HepG2 (cell line): ENCODE measurements around the gene ASPRV1. TPM values are rescaled to one million over a fixed set of nuclear protein-coding genes. Genes with fewer than 3 reads are reported as not detected.

ENCODE experiments used
- ATAC-seq: fragments of 200-7000 bp; cut with Tn5 transposase; 3 replicates; pipeline ENCODE4 v1.9.1; 2020; ENCODE audit warnings: mild to moderate bottlenecking, moderate library complexity
- BruUV-seq: library from RNA; stranded (reverse); fragments of 400-500 nt; replicated peaks from 2 replicates; lab custom pipeline; 2021; lab: Mats Ljungman, UMichigan
- CTCF ChIA-PET: fragments of 300-600 bp; formaldehyde crosslinking; extraction: SDS; loops from one replicate; lab custom pipeline; 2021; ENCODE audit warnings: low total read pairs, inconsistent platforms, low intra/inter-chr PET ratio; lab: Yijun Ruan, JAX
- POLR2A ChIA-PET: fragments of 350-600 bp; sonication (Branson Sonifier 250); formaldehyde crosslinking; loops from one replicate; lab custom pipeline; 2020; ENCODE audit warnings: antibody characterized with exemption, inconsistent platforms; lab: Yijun Ruan, JAX
- DNase-seq: peaks from one replicate; pipeline ENCODE4 v3.0.0-alpha.2; 2015; ENCODE audit warnings: low spot score
- FAIRE-seq: peaks from 3 replicates; lab custom pipeline; 2011; peaks lifted over from hg19 to GRCh38; lab: Jason Lieb, UNC
- H2AFZ ChIP-seq: one replicate; pipeline ENCODE4 v1.6.1; 2011; ENCODE audit warnings: low read length, inconsistent platforms
- H3K27ac ChIP-seq: fragments of 300-600 bp; 3 replicates; pipeline ENCODE4 v1.8.0; 2011; ENCODE audit warnings: mixed run types, mild to moderate bottlenecking, mixed read lengths, low read length, inconsistent platforms; ENCODE audit not compliant: insufficient read depth; ENCODE audit errors: extremely low read length
- H3K27me3 ChIP-seq, 2 experiments: fragments of 200-600 bp in 1 of 2; 2 replicates in 1 of 2; 3 replicates in 1 of 2; pipeline versions ENCODE4 v1.6.0 to v1.8.0; 2011; ENCODE audit warnings: low read length in 2 of 2, mild to moderate bottlenecking in 2 of 2, moderate library complexity in 2 of 2, inconsistent platforms in 1 of 2; ENCODE audit not compliant: insufficient read depth in 2 of 2, control insufficient read depth in 1 of 2
- H3K36me3 ChIP-seq, 2 experiments: fragments of 200-600 bp in 1 of 2; replicated peaks in 1 of 2; 2 replicates in 1 of 2; 3 replicates in 1 of 2; pipeline versions ENCODE4 v1.5.1 to v1.8.0; 2011; ENCODE audit warnings: low read length in 2 of 2, inconsistent platforms in 1 of 2; ENCODE audit not compliant: insufficient read depth in 2 of 2, control insufficient read depth in 1 of 2
- H3K4me1 ChIP-seq: 2 replicates; pipeline ENCODE4 v1.5.1; 2012; ENCODE audit warnings: low read length, inconsistent platforms; ENCODE audit not compliant: insufficient read depth
- H3K4me2 ChIP-seq: 2 replicates; pipeline ENCODE4 v1.6.0; 2011; ENCODE audit warnings: low read depth, low read length, inconsistent platforms
- H3K4me3 ChIP-seq, 3 experiments: fragments of 200-600 bp in 1 of 3; sonication (generic), shearing (Covaris generic) in 1 of 3; replicated peaks in 1 of 3; 2 replicates each; pipeline ENCODE4 v1.5.1; 2011 to 2016; ENCODE audit warnings: low read length in 3 of 3, inconsistent platforms in 2 of 3, low read depth in 2 of 3, mild to moderate bottlenecking in 2 of 3, control low read depth in 1 of 3, mixed read lengths in 1 of 3; ENCODE audit not compliant: insufficient read depth in 1 of 3
- H3K79me2 ChIP-seq: one replicate; pipeline ENCODE4 v1.6.1; 2011; ENCODE audit warnings: low read length, inconsistent platforms; ENCODE audit not compliant: insufficient read depth
- H3K9ac ChIP-seq: 2 replicates; pipeline ENCODE4 v1.6.0; 2011; ENCODE audit warnings: mild to moderate bottlenecking, low read depth, low read length, inconsistent platforms; ENCODE audit not compliant: insufficient read depth
- H3K9me3 ChIP-seq: 2 replicates; pipeline ENCODE4 v1.5.1; 2012; ENCODE audit warnings: mild to moderate bottlenecking, low read length
- H4K20me1 ChIP-seq: 2 replicates; pipeline ENCODE4 v1.6.0; 2011; ENCODE audit warnings: inconsistent platforms, mild to moderate bottlenecking, low read length, moderate library complexity; ENCODE audit not compliant: insufficient read depth
- ARHGAP35 ChIP-seq: sonication (generic); formaldehyde crosslinking; IDR thresholded peaks from 2 replicates; pipeline ENCODE4 v1.9.0; 2022; ENCODE audit warnings: mild to moderate bottlenecking, inconsistent platforms, moderate library complexity, missing genetic modification reagents, borderline replicate concordance
- BCL6 ChIP-seq: IDR thresholded peaks from 2 replicates; pipeline ENCODE4 v1.6.1; 2016; ENCODE audit warnings: missing genetic modification reagents, missing compliant biosample characterization
- CEBPG ChIP-seq: IDR thresholded peaks from 2 replicates; pipeline ENCODE4 v1.6.1; 2016
- DBP ChIP-seq: sonication (generic); formaldehyde crosslinking; IDR thresholded peaks from 2 replicates; pipeline ENCODE4 v1.4.0; 2020; ENCODE audit warnings: missing genetic modification reagents; ENCODE audit errors: not compliant biosample characterization
- ELF4 ChIP-seq: sonication (generic); formaldehyde crosslinking; IDR thresholded peaks from 2 replicates; pipeline ENCODE4 v1.5.0; 2020; ENCODE audit warnings: missing genetic modification reagents, mild to moderate bottlenecking, moderate library complexity, borderline replicate concordance
- GATAD2A ChIP-seq: IDR thresholded peaks from 2 replicates; pipeline ENCODE4 v1.6.1; 2016
- HDAC6 ChIP-seq: fragments of 200-600 bp; sonication (generic); IDR thresholded peaks from 2 replicates; pipeline ENCODE4 v1.7.0; 2017; ENCODE audit warnings: mild to moderate bottlenecking, antibody characterized with exemption, low read length, low read depth
- MED1 ChIP-seq: sonication (generic); formaldehyde crosslinking; IDR thresholded peaks from 2 replicates; pipeline ENCODE4 v1.4.0; 2020; ENCODE audit warnings: missing genetic modification reagents
- PAWR ChIP-seq: sonication (generic); formaldehyde crosslinking; IDR thresholded peaks from 2 replicates; pipeline ENCODE4 v1.4.0; 2020; ENCODE audit warnings: missing genetic modification reagents, mild to moderate bottlenecking, borderline replicate concordance
- RNF2 ChIP-seq: fragments of 450-650 bp; conservative IDR thresholded peaks from 2 replicates; pipeline ENCODE4 v1.6.1; 2016; ENCODE audit warnings: low read depth
- SALL2 ChIP-seq: sonication (generic); formaldehyde crosslinking; IDR thresholded peaks from 2 replicates; pipeline ENCODE4 v1.8.1; 2023; ENCODE audit warnings: mild to moderate bottlenecking, missing genetic modification reagents, inconsistent platforms
- SIX1 ChIP-seq: sonication (generic); formaldehyde crosslinking; IDR thresholded peaks from 2 replicates; pipeline ENCODE4 v1.4.0; 2020; ENCODE audit warnings: missing genetic modification reagents, borderline replicate concordance
- SMARCC2 ChIP-seq: fragments of 450-650 bp; IDR thresholded peaks from 2 replicates; pipeline ENCODE4 v1.6.1; 2017; ENCODE audit warnings: antibody characterized with exemption, mild to moderate bottlenecking
- SOX5 ChIP-seq: IDR thresholded peaks from 2 replicates; pipeline ENCODE4 v1.6.1; 2016; ENCODE audit warnings: borderline replicate concordance
- THAP11 ChIP-seq: IDR thresholded peaks from 2 replicates; pipeline ENCODE4 v1.6.1; 2016; ENCODE audit warnings: missing biosample characterization, missing genetic modification reagents
- ZGPAT ChIP-seq: IDR thresholded peaks from 2 replicates; pipeline ENCODE4 v1.6.1; 2016; ENCODE audit warnings: mild to moderate bottlenecking
- ZNF414 ChIP-seq: sonication (generic); formaldehyde crosslinking; IDR thresholded peaks from 2 replicates; pipeline ENCODE4 v1.5.0; 2020; ENCODE audit warnings: missing genetic modification reagents
- ZNF441 ChIP-seq: sonication (generic); formaldehyde crosslinking; IDR thresholded peaks from 2 replicates; pipeline ENCODE4 v1.7.0; 2021; ENCODE audit warnings: missing genetic modification reagents, borderline replicate concordance
- ZNF446 ChIP-seq: sonication (generic); formaldehyde crosslinking; IDR thresholded peaks from 2 replicates; pipeline ENCODE4 v1.5.0; 2020; ENCODE audit warnings: mild to moderate bottlenecking, missing genetic modification reagents
- ZNF501 ChIP-seq: sonication (generic); formaldehyde crosslinking; IDR thresholded peaks from 2 replicates; pipeline ENCODE4 v1.5.1; 2020; ENCODE audit warnings: mild to moderate bottlenecking, moderate library complexity, missing genetic modification reagents
- ZNF570 ChIP-seq: sonication (generic); formaldehyde crosslinking; IDR thresholded peaks from 2 replicates; pipeline ENCODE4 v1.4.0; 2020; ENCODE audit warnings: mild to moderate bottlenecking, missing genetic modification reagents, borderline replicate concordance
- ZNF615 ChIP-seq: sonication (generic); formaldehyde crosslinking; IDR thresholded peaks from 2 replicates; pipeline ENCODE4 v1.5.0; 2020; ENCODE audit warnings: mild to moderate bottlenecking, missing genetic modification reagents, borderline replicate concordance
- ZNF709 ChIP-seq: sonication (generic); formaldehyde crosslinking; IDR thresholded peaks from 2 replicates; pipeline ENCODE4 v1.5.0; 2020; ENCODE audit warnings: mild to moderate bottlenecking, missing genetic modification reagents
- ZNF878 ChIP-seq: sonication (generic); formaldehyde crosslinking; IDR thresholded peaks from 2 replicates; pipeline ENCODE4 v1.8.1; 2023; ENCODE audit warnings: mild to moderate bottlenecking, missing genetic modification reagents, moderate library complexity
- WGBS: methylation state at CpG from one replicate; pipeline ENCODE4 v1.1.6; 2017; ENCODE audit warnings: low lambda C conversion rate; 5-methylcytosine and 5-hydroxymethylcytosine counted together
- in situ Hi-C: cut with HindIII; loops from 2 replicates; pipeline ENCODE4 v1.10.0; 2017; ENCODE audit warnings: low pct_unique_long_range_greater_than_20kb; ENCODE audit not compliant: extremely low pct_ligation_motif_present
- intact Hi-C: fragments of 100-400 bp; cut with micrococcal nuclease; formaldehyde crosslinking; loops from one replicate; pipeline ENCODE4 v1.10.0; 2022; ENCODE audit not compliant: unreplicated experiment
- polyA plus RNA-seq, 8 experiments: library from polyadenylated mRNA; depleted of rRNA in 3 of 8; stranded (reverse) in 7 of 8; unstranded in 1 of 8; fragments of >200 nt; fragmentation: Illumina TruSeq in 4 of 8; extraction: Trizol in 4 of 8; gene quantifications; 2 replicates each; pipeline versions ENCODE4 v1.2.1 to v1.2.3, GENCODE V29; 2011 to 2016; ENCODE audit warnings: low read depth in 4 of 8, missing spikeins in 1 of 8, mixed read lengths in 1 of 8; ENCODE audit not compliant: insufficient read depth in 1 of 8
- total RNA-seq, 5 experiments: library from RNA; depleted of rRNA; stranded (reverse); fragments of >200 nt; fragmentation: Illumina TruSeq; extraction: Trizol; gene quantifications; 2 replicates each; pipeline ENCODE4 v1.2.3, GENCODE V29; 2016; ENCODE audit warnings: low read depth in 1 of 5

Gene ASPRV1
- total and polyA plus RNA-seq, 2 of the 13 experiments (the other 11 are each of a cell fraction or from before 2014, with no cell fraction given), result 0.40 to 0.48 TPM

GRCh38 chr2:69933839-69934613 is 27.4 kb downstream of the ASPRV1 start:
- peak overlapping the region; percentile 55 for H3K27ac ChIP-seq
- intact Hi-C loops (no loop called here), in situ Hi-C loops (no loop called here)
- H2AFZ ChIP-seq, result no peak overlapping the region
- H3K27me3 ChIP-seq, result no peaks in the 10 kb centered on the region
- H3K4me2 ChIP-seq, result peak overlapping the region; percentile 57
- WGBS, result 24% methylated on average over 4 of the region's 4 CpGs
- ChIA-PET POLR2A (interaction anchor here (0.7 to 7.5 kb wide), 9 partner anchors 11 to 360 kb away, joined by 3 to 104 read pairs (median 4); partner anchors contain the start of genes C2orf42, MXD1 and SNRPG), CTCF (no interaction called here)
- H3K4me3 ChIP-seq, result peak overlapping the region in 1 of 3 experiments; percentile 13; a peak in 1 of 6 replicates
- no peaks in the 10 kb centered on the region for H3K9me3 ChIP-seq
- FAIRE-seq (peak; percentile 88), ATAC-seq (peak; percentile 90), DNase-seq (peak; percentile 85)
- no peaks in the 10 kb centered on the region for H4K20me1 ChIP-seq
- no TSS peak for BruUV-seq
- H3K36me3 ChIP-seq, result peaks cover 18 to 40% of the 10 kb centered on the region in 2 experiments
- no peaks in the 10 kb centered on the region for H3K79me2 ChIP-seq
- peak overlapping the region; percentile 24; the same call in 1 of the 2 replicates for H3K9ac ChIP-seq
- H3K4me1 ChIP-seq, result peaks cover 34% of the 10 kb centered on the region
- TF ChIP-seq ARHGAP35 (CRISPR knock-in tag), result no peak
- TF ChIP-seq ELF4, result peak; percentile 48; the same call in 1 of the 2 replicates
- TF ChIP-seq ZGPAT (CRISPR knock-in tag), result 0 out of 2 replicates have a peak, but pooled peaks have one; percentile 46
- TF ChIP-seq ZNF878 (CRISPR knock-in tag), result no peak
- peak; percentile 94 for TF ChIP-seq BCL6 (CRISPR knock-in tag)
- TF ChIP-seq ZNF446, result no peak
- TF ChIP-seq ZNF615 (CRISPR knock-in tag), result no peak
- TF ChIP-seq SIX1 (CRISPR knock-in tag), result peak; percentile 19; the same call in 1 of the 2 replicates
- no peak for TF ChIP-seq ZNF441 (CRISPR knock-in tag)
- TF ChIP-seq SOX5 (CRISPR knock-in tag), result peak; percentile 72
- peak; percentile 32; the same call in 1 of the 2 replicates for TF ChIP-seq THAP11 (CRISPR knock-in tag)
- TF ChIP-seq SALL2 (CRISPR knock-in tag), result no peak
- TF ChIP-seq GATAD2A, result peak; percentile 98
- TF ChIP-seq CEBPG (CRISPR knock-in tag), result peak; percentile 80
- no peak for TF ChIP-seq ZNF570 (CRISPR knock-in tag)
- TF ChIP-seq DBP (CRISPR knock-in tag), result no peak
- peak; percentile 73 for TF ChIP-seq MED1 (CRISPR knock-in tag)
- TF ChIP-seq PAWR (CRISPR knock-in tag), result no peak
- no peak for TF ChIP-seq ZNF414 (CRISPR knock-in tag)
- no peak; the same call in 1 of the 2 replicates for TF ChIP-seq ZNF709 (CRISPR knock-in tag)
- TF ChIP-seq ZNF501 (CRISPR knock-in tag), result no peak
- TF ChIP-seq HDAC6, result no peak
- no peak for TF ChIP-seq SMARCC2
- TF ChIP-seq RNF2, result no peak
